Transverse colon (tissue), 4 donors: ENCODE results near the gene SOAT1. TPM values are rescaled to one million over a fixed set of nuclear protein-coding genes. Genes with fewer than 3 reads are reported as not detected.
"Not testable (repeated sequence)": the region's sequence is repeated elsewhere in the genome, so short reads cannot be mapped to it uniquely, and the experiment has no call there.

Experiments used
- DNase-seq: peaks from one replicate; pipeline ENCODE4 v3.0.0-alpha.2; 2019
- H3K27ac ChIP-seq, 4 donors: fragments of 200-600 bp; sonication (generic); 2 replicates each; pipeline ENCODE4 v1.5.1; 2016 to 2018; ENCODE audit warnings: inconsistent platforms in 4 of 4
- H3K27me3 ChIP-seq: fragments of 200-600 bp; sonication (generic); 2 replicates; pipeline ENCODE4 v1.5.1; 2017; ENCODE audit warnings: inconsistent platforms
- H3K36me3 ChIP-seq, 4 donors: fragments of 200-600 bp; sonication (generic); 2 replicates each; pipeline ENCODE4 v1.5.1; 2017 to 2019; ENCODE audit warnings: inconsistent platforms in 4 of 4
- H3K4me1 ChIP-seq, 4 donors: fragments of 200-600 bp; sonication (generic); 2 replicates each; pipeline ENCODE4 v1.5.1; 2017 to 2020; ENCODE audit warnings: inconsistent platforms in 4 of 4
- H3K4me3 ChIP-seq, 4 donors: fragments of 200-600 bp; sonication (generic); 1 replicate in 1 of 4; 2 replicates in 3 of 4; pipeline versions ENCODE4 v1.5.1 to v1.6.1; 2017 to 2019; ENCODE audit warnings: inconsistent platforms in 4 of 4
- H3K9me3 ChIP-seq, 2 donors: fragments of 200-600 bp; sonication (generic); 2 replicates each; pipeline ENCODE4 v1.5.1; 2017 to 2019; ENCODE audit warnings: inconsistent platforms in 2 of 2
- EP300 ChIP-seq: sonication (generic); formaldehyde crosslinking; IDR thresholded peaks from one replicate; pipeline ENCODE4 v1.6.1; 2017; ENCODE audit warnings: antibody characterized with exemption, low read depth
- POLR2A ChIP-seq: fragments of 450-650 bp; IDR thresholded peaks from one replicate; pipeline ENCODE4 v1.6.1; 2016; ENCODE audit warnings: antibody characterized with exemption, mild to moderate bottlenecking, moderate library complexity
- POLR2AphosphoS5 ChIP-seq, 3 donors: sonication (generic); formaldehyde crosslinking; IDR thresholded peaks; one replicate each; pipeline ENCODE4 v1.6.1; 2016; ENCODE audit warnings: antibody characterized with exemption in 3 of 3
- WGBS, 2 donors: methylation state at CpG; one replicate each; pipeline ENCODE4 v1.1.5; 2018; ENCODE audit warnings: low coverage in 1 of 2; 5-methylcytosine and 5-hydroxymethylcytosine counted together
- in situ Hi-C, 4 donors: fragments of 200-750 bp; cut with MboI; loops; one replicate each; pipeline versions ENCODE4 v1.15.0 to v1.15.1; 2017; ENCODE audit warnings: low sequenced_read_pairs in 3 of 4, low pct_ligation_motif_present in 1 of 4, low pct_unique_long_range_greater_than_20kb in 1 of 4
- intact Hi-C: fragments of 100-400 bp; cut with DNase I; formaldehyde crosslinking; loops from one replicate; pipeline ENCODE4 v1.15.1; 2023; ENCODE audit warnings: low total_unique reads
- total RNA-seq, 4 donors: library from RNA; depleted of rRNA; stranded (reverse); fragments of >200 nt; gene quantifications; one replicate each; pipeline ENCODE4 v1.1.0, GENCODE V29; 2016
- TF ChIP-seq, protein P1 (sequence below), 5 experiments: fragments of 200-600 bp in 3 of 5; fragments of 450-650 bp in 2 of 5; sonication (generic) in 3 of 5; IDR thresholded peaks; 1 replicate in 2 of 5; 2 replicates in 3 of 5; pipeline ENCODE4 v1.5.1; 2016 to 2017; ENCODE audit warnings: antibody characterized with exemption in 5 of 5, inconsistent platforms in 3 of 5, mild to moderate bottlenecking in 2 of 5, moderate library complexity in 1 of 5

The SOAT1 gene
- total RNA-seq: 10 to 100 TPM in 3 of 4 donors, 1 to 10 TPM in 1; 4.0 to 13.9 (median 10.3) TPM

DNA sequence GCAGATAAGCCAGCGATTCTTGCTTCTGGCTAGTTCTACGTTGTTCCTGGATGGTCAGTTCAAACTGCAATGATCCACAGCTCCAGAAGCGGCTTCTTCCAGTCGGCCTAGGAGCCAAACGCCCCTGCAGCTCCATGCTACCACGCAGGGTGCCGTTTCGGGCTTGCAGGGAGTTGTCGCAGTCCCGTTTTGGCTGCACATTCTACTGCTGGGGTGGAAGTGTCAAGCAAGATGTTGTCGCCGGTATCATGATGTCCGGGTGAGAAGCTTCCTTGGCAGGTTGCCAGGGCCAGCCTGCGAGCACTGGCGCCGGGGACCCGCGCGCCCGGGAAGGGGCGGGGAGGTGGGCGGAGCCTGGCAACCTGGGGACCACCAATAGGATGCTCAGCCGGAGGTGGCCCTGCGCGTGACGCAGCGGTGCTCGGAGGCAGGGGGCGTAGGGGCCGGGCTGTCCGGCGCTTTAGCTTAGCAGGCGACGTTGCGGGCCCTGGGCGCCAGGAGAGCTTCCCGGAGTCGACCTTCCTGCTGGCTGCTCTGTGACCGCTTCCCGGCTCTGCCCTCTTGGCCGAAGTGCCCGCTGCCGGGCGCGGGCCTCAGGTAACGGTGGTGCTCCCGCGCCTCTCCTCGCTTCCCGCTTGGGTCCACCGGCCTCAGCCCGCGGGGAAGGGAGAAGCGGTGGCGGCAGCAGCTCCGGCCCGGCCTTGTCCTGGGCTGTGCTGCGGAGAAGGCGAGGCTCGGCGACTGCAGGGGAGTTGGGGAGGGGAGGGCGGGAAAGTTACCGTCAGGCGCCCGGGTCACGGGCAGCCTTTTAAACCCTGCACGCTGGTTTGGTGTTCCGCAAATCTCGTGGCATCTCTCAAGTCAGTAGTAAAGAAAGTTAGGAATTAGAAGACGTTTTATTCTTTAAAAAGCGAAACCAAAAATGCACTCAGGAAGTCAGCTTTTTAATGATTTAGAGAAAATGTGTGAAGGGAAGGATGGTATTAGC lies at the start of gene SOAT1:
SOAT1 (plus strand) TSS at position 458 of the 988 bp plus-strand sequence. CDS start 8,888 bp downstream, outside the sequence.
- WGBS, 2 donors: 0% methylated on average over 7 to 48 of the region's 71 CpGs
- peak within 1 kb of the TSS; percentile 92 to 94 (median 93) for H3K27ac ChIP-seq
- peak within 1 kb of the TSS; percentile 66 to 84 (median 71) for H3K4me3 ChIP-seq
- peak; percentile 95 for DNase-seq
- no peaks in the 10 kb centered on the region for H3K9me3 ChIP-seq
- no peaks in the 10 kb centered on the region for H3K27me3 ChIP-seq
- H3K36me3 ChIP-seq: no peaks in the 10 kb centered on the region
- intact Hi-C loops: loop anchor here (2.0 kb wide), 1 partner anchor 65 kb away; the partner anchor contains the start of gene ABL2
- in situ Hi-C loops: no loop called here
- peaks cover 8 to 46% (median 27%) of the 10 kb centered on the region in 4 donors for H3K4me1 ChIP-seq
- TF ChIP-seq, protein P1, sequence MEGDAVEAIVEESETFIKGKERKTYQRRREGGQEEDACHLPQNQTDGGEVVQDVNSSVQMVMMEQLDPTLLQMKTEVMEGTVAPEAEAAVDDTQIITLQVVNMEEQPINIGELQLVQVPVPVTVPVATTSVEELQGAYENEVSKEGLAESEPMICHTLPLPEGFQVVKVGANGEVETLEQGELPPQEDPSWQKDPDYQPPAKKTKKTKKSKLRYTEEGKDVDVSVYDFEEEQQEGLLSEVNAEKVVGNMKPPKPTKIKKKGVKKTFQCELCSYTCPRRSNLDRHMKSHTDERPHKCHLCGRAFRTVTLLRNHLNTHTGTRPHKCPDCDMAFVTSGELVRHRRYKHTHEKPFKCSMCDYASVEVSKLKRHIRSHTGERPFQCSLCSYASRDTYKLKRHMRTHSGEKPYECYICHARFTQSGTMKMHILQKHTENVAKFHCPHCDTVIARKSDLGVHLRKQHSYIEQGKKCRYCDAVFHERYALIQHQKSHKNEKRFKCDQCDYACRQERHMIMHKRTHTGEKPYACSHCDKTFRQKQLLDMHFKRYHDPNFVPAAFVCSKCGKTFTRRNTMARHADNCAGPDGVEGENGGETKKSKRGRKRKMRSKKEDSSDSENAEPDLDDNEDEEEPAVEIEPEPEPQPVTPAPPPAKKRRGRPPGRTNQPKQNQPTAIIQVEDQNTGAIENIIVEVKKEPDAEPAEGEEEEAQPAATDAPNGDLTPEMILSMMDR (IDR thresholded peaks at IDR 0.05): peak in 3 of 5 experiments; percentile 11 to 42 (median 36)
- TF ChIP-seq POLR2A (peak; percentile 92), POLR2AphosphoS5 (IDR thresholded peaks at IDR 0.05) (peak; percentile 75 to 90 (median 89)), EP300 (no peak)

DNA sequence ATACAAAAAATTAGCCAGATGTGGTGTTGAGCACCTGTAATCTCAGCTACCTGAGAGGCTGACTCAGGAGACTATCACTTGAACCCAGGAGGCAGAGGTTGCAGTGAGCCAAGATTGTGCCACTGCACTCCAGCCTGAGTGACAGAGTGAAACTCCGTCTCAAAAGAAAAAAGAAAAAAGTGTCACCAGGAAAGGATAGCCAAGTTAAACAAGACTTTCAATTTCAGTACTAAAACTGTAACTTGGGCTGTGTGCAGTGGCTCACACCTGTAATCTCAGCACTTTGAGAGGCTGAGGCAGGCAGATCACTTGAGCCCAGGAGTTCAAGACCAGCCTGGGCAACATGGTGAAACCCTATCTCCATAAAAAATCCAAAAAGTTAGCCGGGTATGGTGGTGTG lies 48.2 kb upstream of the SOAT1 start:
- DNase-seq, H3K27ac ChIP-seq, H3K9me3 ChIP-seq, H3K36me3 ChIP-seq, H3K27me3 ChIP-seq, intact Hi-C loops, H3K4me3 ChIP-seq, H3K4me1 ChIP-seq: not testable (repeated sequence)
- in situ Hi-C loops: loop anchor here in 3 of 4 donors (10.0 to 25.0 kb wide), 2 partner anchors 117 to 119 kb away; partner anchors contain the start of gene AXDND1 (in 3 of the 3)
- 71 to 83% methylated on average over 1 to 2 of the region's 2 CpGs for WGBS, 2 donors

DNA sequence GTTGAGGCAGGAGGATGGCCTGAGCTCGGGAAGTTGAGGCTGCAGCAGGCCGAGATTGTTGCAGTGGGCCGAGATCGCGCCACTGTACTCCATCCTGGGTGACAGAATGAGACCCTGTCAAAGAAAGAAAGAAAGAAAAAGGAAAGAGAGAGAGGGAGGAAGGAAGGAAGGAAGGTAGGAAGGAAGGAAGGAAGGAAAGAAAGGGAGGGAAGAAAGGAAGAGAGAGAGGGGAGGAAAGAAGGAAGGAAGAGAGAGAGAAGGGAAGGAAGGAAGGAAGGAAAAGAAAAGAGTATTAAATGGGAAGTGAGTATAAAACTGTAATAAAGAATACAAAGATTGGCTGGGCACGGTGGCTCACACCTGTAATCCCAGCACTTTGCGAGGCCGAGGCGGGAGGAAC lies 45.7 kb upstream of the SOAT1 start:
- in situ Hi-C loops: loop anchor here in 3 of 4 donors (10.0 to 25.0 kb wide), 2 partner anchors 114 to 117 kb away; partner anchors contain the start of gene AXDND1 (in 3 of the 3)

DNA sequence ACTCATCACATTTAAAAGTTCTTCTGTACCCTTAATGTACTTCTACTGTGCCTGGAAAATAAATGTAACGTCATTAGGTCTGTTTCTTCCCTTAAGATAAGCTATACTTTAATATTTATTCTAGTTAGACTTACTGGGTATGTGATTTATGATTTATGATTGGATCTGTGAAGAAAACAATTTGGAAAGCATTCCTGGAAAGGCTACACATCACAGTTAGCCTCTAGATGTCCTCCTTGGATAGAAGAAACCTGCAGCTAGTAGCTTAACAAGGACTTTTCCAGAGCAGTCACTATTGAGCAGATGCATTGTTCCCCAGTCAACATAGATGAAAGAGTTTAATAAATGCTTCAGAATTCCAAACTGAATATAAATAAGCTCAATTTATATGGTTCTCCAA lies 41.9 kb upstream of the SOAT1 start:
- in situ Hi-C loops: loop anchor here in 2 of 4 donors (25.0 kb wide), 2 partner anchors 111 to 336 kb away; partner anchors contain the start of genes AXDND1 (in 1 of the 2), NPHS2 (in 1 of the 2) and TDRD5 (in 1 of the 2)
- intact Hi-C loops: no loop called here
- H3K27me3 ChIP-seq: no peaks in the 10 kb centered on the region
- no peaks in the 10 kb centered on the region for H3K9me3 ChIP-seq
- no peak for DNase-seq
- 7 to 36% methylated on average over 1 of the region's 1 CpG for WGBS, 2 donors
- TF ChIP-seq, protein P1 (IDR thresholded peaks at IDR 0.05): peak; percentile 30 to 60 (median 44)
- TF ChIP-seq EP300 (no peak), POLR2AphosphoS5 (IDR thresholded peaks at IDR 0.05) (no peak), POLR2A (no peak)
- no peaks in the 10 kb centered on the region for H3K36me3 ChIP-seq
- no peak overlapping the region for H3K27ac ChIP-seq
- no peak overlapping the region for H3K4me3 ChIP-seq
- H3K4me1 ChIP-seq: no peaks in the 10 kb centered on the region

More for the DNA sequence above, 45.7 kb upstream of the SOAT1 start:
- WGBS, 2 donors: 85% methylated on average over 9 of the region's 9 CpGs
- Histone ChIP-seq H3K9me3 (no peaks in the 10 kb centered on the region), H3K27me3 (no peaks in the 10 kb centered on the region), H3K4me1 (no peaks in the 10 kb centered on the region), H3K36me3 (no peaks in the 10 kb centered on the region), H3K4me3 (no peak overlapping the region), H3K27ac (no peak overlapping the region)
- intact Hi-C loops: no loop called here
- no peak for DNase-seq
- TF ChIP-seq, protein P1 (IDR thresholded peaks at IDR 0.05): no peak
- TF ChIP-seq EP300 (no peak), POLR2AphosphoS5 (IDR thresholded peaks at IDR 0.05) (no peak), POLR2A (no peak)
